ENCODE results near the gene WNT8B. TPM values are rescaled to one million over a fixed set of nuclear protein-coding genes. Genes with fewer than 3 reads are reported as not detected.
A peak's percentile ranks its signal among the peaks of the same experiment; 100 is the strongest.

The WNT8B gene
- total and polyA plus RNA-seq, 9 of the 15 experiments (the other 6 are each of a cell fraction or from before 2014, with no cell fraction given): not detected

GRCh38 chr10:100482181-100482833, 19.5 kb downstream of the WNT8B start:
- peaks cover 9 to 23% of the 10 kb centered on the region in 2 experiments; a peak in 4 of 5 replicates for H3K27me3 ChIP-seq (ENCODE audit: control insufficient read depth in 2 of 2, insufficient read depth in 2 of 2, low read length in 2 of 2)
- peak overlapping the region; percentile 60 for H2AFZ ChIP-seq (ENCODE audit: low read depth, low read length)
- H4K20me1 ChIP-seq (replicated peaks; ENCODE audit: control insufficient read depth, insufficient read depth, low read length): peaks cover 8% of the 10 kb centered on the region; the same call in 1 of the 2 replicates
- TF ChIP-seq ZBTB7A (IDR thresholded peaks at IDR 0.05; ENCODE audit: borderline replicate concordance, control insufficient read depth, low read depth, low read length) (0 out of 2 replicates have a peak, but pooled peaks have one; percentile 21), U2AF1 (optimal IDR thresholded peaks at IDR 0.05; ENCODE audit: low read depth, low read length) (peak; percentile 30), RAD21 (CRISPR knock-in tag; conservative IDR thresholded peaks at IDR 0.05 in 1 of 2, IDR thresholded peaks at IDR 0.05 in 1 of 2) (peak in 1 of 2 experiments; percentile 48; a peak in 2 of 4 replicates), CTCFL (IDR thresholded peaks at IDR 0.05; ENCODE audit: borderline replicate concordance, insufficient read depth, low read depth, low read length, poor library complexity, severe bottlenecking) (peak; percentile 36), HDGF (IDR thresholded peaks at IDR 0.05) (no peak), PCBP1 (IDR thresholded peaks at IDR 0.05; ENCODE audit: low read depth, low read length, poor library complexity, severe bottlenecking) (peak; percentile 34), SMAD1 (IDR thresholded peaks at IDR 0.05; ENCODE audit: low read depth, low read length, partially characterized antibody) (no peak), NRF1 (conservative IDR thresholded peaks at IDR 0.05 in 1 of 2, IDR thresholded peaks at IDR 0.05 in 1 of 2) (peak; percentile 76 to 80), SMC3 (conservative IDR thresholded peaks at IDR 0.05; ENCODE audit: insufficient read depth, low read depth, low read length) (peak; percentile 30; the same call in 1 of the 2 replicates), MTA3 (IDR thresholded peaks at IDR 0.05; ENCODE audit: borderline replicate concordance) (no peak), MAZ (CRISPR knock-in tag; conservative IDR thresholded peaks at IDR 0.05 in 1 of 2, IDR thresholded peaks at IDR 0.05 in 1 of 2) (peak in 1 of 2 experiments; percentile 47; a peak in 1 of 4 replicates), ZNF785 (CRISPR knock-in tag; IDR thresholded peaks at IDR 0.05) (no peak), CTCF (IDR thresholded peaks at IDR 0.05 in 2 of 3, conservative IDR thresholded peaks at IDR 0.05 in 1 of 3; ENCODE audit: insufficient read depth in 2 of 3, low read depth in 1 of 3, low read length in 3 of 3) (peak; percentile 73 to 80 (median 74)), TFAP4 (CRISPR knock-in tag; IDR thresholded peaks at IDR 0.05; ENCODE audit: borderline replicate concordance) (peak; percentile 50; the same call in 1 of the 2 replicates), CTBP1 (IDR thresholded peaks at IDR 0.05; ENCODE audit: borderline replicate concordance) (peak; percentile 44; the same call in 1 of the 2 replicates)

More at GRCh38 chr10:100482181-100482833, 19.5 kb downstream of the WNT8B start:
- no peaks in the 10 kb centered on the region for H3K9me3 ChIP-seq (replicated peaks; ENCODE audit: control insufficient read depth, insufficient read depth, low read depth, low read length)
- no peak overlapping the region for H3K27ac ChIP-seq (ENCODE audit: extremely low read depth, low read depth, low read length)
- H3K4me1 ChIP-seq (replicated peaks in 1 of 2; ENCODE audit: control insufficient read depth in 2 of 2, insufficient read depth in 2 of 2, low read length in 2 of 2): peaks cover 0 to 8% of the 10 kb centered on the region in 2 experiments; a peak in 3 of 5 replicates
- no peaks in the 10 kb centered on the region for H3K79me2 ChIP-seq (ENCODE audit: control insufficient read depth, insufficient read depth, low read length)
- DNase-seq (ENCODE audit: extremely low read depth in 1 of 4, low spot score in 3 of 4) (peak; percentile 60 to 74 (median 69)), ATAC-seq (peak; percentile 96), FAIRE-seq (no peak)
- intact Hi-C loops (cut with micrococcal nuclease): no loop called here
- peak overlapping the region in 1 of 2 experiments; percentile 37; a peak in 1 of 4 replicates for H3K9ac ChIP-seq (ENCODE audit: insufficient read depth in 1 of 2, low read depth in 2 of 2, low read length in 2 of 2)
- H3K4me2 ChIP-seq (ENCODE audit: insufficient read depth, low read length): peak overlapping the region; percentile 58
- H3K36me3 ChIP-seq (ENCODE audit: control insufficient read depth, insufficient read depth, low read length): no peaks in the 10 kb centered on the region
- 1% methylated on average over 22 of the region's 59 CpGs for WGBS (ENCODE audit: insufficient coverage, low coverage, missing lambda C conversion rate)
- H3K4me3 ChIP-seq: peak overlapping the region; percentile 26
- no peaks in the 10 kb centered on the region for H3K9me1 ChIP-seq (ENCODE audit: control insufficient read depth, insufficient read depth, low read length)
- CTCF ChIA-PET (ENCODE audit: low intra/inter-chr PET ratio): interaction anchor here (0.7 kb wide), 1 partner anchor 49 kb away, joined by 3 read pairs; no protein-coding TSS in a partner anchor
- no TSS peak for BruUV-seq (replicated peaks)
- in situ Hi-C loops (cut with MboI): no loop called here
- POLR2A ChIA-PET: interaction anchor here (0.6 to 1.1 kb wide), 4 partner anchors 12 to 428 kb away, joined by 3 to 4 read pairs (median 3); no protein-coding TSS in a partner anchor
